GM21825 (cell line): ENCODE measurements around the gene SS18L1.

Experiments used
- ATAC-seq: cut with Tn5 transposase; IDR thresholded peaks from one replicate; pipeline ENCODE4 v1.9.1; 2021; ENCODE audit warnings: mild to moderate bottlenecking, moderate library complexity; ENCODE audit not compliant: unreplicated experiment

The SS18L1 gene

GRCh38 chr20:62168890-62169435 lies 25.4 kb downstream of the SS18L1 start:
- ATAC-seq, result no peak

- no peak for ATAC-seq
Observed at GRCh38 chr20:62170536-62170935, 27.0 kb downstream of the SS18L1 start.

GRCh38 chr20:62171245-62171644 lies 27.7 kb downstream of the SS18L1 start:
- no peak for ATAC-seq

GRCh38 chr20:62172666-62173065 lies 29.1 kb downstream of the SS18L1 start:
- no peak for ATAC-seq

- ATAC-seq, result no peak
Observed at GRCh38 chr20:62174021-62174804, 30.6 kb downstream of the SS18L1 start.

GRCh38 chr20:62174870-62175624 lies 31.5 kb downstream of the SS18L1 start:
- ATAC-seq, result no peak

GRCh38 chr20:62175711-62176110 lies 32.1 kb downstream of the SS18L1 start:
- no peak for ATAC-seq

- no peak for ATAC-seq
Observed at GRCh38 chr20:62176866-62177265, 33.3 kb downstream of the SS18L1 start.

- ATAC-seq, result no peak
Observed at GRCh38 chr20:62177307-62177706, 33.7 kb downstream of the SS18L1 start.

- no peak for ATAC-seq
Observed at GRCh38 chr20:62178316-62179161, 35.0 kb downstream of the SS18L1 start.

- no peak for ATAC-seq
Observed at GRCh38 chr20:62179162-62179504, 35.6 kb downstream of the SS18L1 start.

GRCh38 chr20:62181808-62182207 lies 38.2 kb downstream of the SS18L1 start:
- no peak for ATAC-seq

- peak; percentile 91 for ATAC-seq
Observed at GRCh38 chr20:62182469-62183425, 39.2 kb downstream of the SS18L1 start, which contains the start of gene MTG2. TSS of gene MTG2 (plus strand) at chr20:62183028. CDS start at chr20:62193421, 10,393 bp downstream.

- ATAC-seq, result no peak
Observed at GRCh38 chr20:62183426-62184142, 40.0 kb downstream of the SS18L1 start.

- ATAC-seq, result no peak
Observed at GRCh38 chr20:62186096-62186426, 42.5 kb downstream of the SS18L1 start.

- no peak for ATAC-seq
Observed at GRCh38 chr20:62186887-62187866, 43.6 kb downstream of the SS18L1 start.

- no peak for ATAC-seq
Observed at GRCh38 chr20:62190639-62191411, 47.3 kb downstream of the SS18L1 start.
